GM12878 (cell line): ENCODE measurements around the gene MESP2. TPM values are rescaled to one million over a fixed set of nuclear protein-coding genes. Genes with fewer than 3 reads are reported as not detected.

Experiments used
- BCL11A ChIP-seq: IDR thresholded peaks from 2 replicates; pipeline ENCODE4 v1.6.1; 2011; ENCODE audit warnings: low read depth, low read length
- BHLHE40 ChIP-seq, 2 experiments: fragments of 450-650 bp in 1 of 2; IDR thresholded peaks; 2 replicates each; pipeline ENCODE4 v1.6.1; 2011 to 2017; ENCODE audit warnings: low read depth in 2 of 2, borderline replicate concordance in 1 of 2, improper control_type of control experiment in 1 of 2, low read length in 1 of 2, mild to moderate bottlenecking in 1 of 2
- CREM ChIP-seq: IDR thresholded peaks from 2 replicates; pipeline ENCODE4 v1.6.1; 2014; ENCODE audit warnings: antibody characterized with exemption, low read depth
- DPF2 ChIP-seq: fragments of 450-650 bp; IDR thresholded peaks from 2 replicates; pipeline ENCODE4 v1.6.1; 2017; ENCODE audit warnings: mild to moderate bottlenecking
- LARP7 ChIP-seq: fragments of 450-650 bp; IDR thresholded peaks from 2 replicates; pipeline ENCODE4 v1.6.1; 2017; ENCODE audit warnings: mild to moderate bottlenecking
- MEF2A ChIP-seq: IDR thresholded peaks from 2 replicates; pipeline ENCODE4 v1.6.1; 2011; ENCODE audit warnings: low read depth, mild to moderate bottlenecking, low read length, moderate library complexity; ENCODE audit not compliant: insufficient read depth
- NFYA ChIP-seq: IDR thresholded peaks from 2 replicates; pipeline ENCODE4 v1.6.1; 2011; ENCODE audit warnings: low read depth, mild to moderate bottlenecking, low read length, improper control_type of control experiment, borderline replicate concordance
- NR2C2 ChIP-seq: IDR thresholded peaks from 2 replicates; pipeline ENCODE4 v1.6.1; 2011; ENCODE audit warnings: borderline replicate concordance, low read depth; ENCODE audit not compliant: control insufficient read depth, insufficient read length
- NR2F1 ChIP-seq: fragments of 450-650 bp; conservative IDR thresholded peaks from 2 replicates; pipeline ENCODE4 v1.6.1; 2017; ENCODE audit warnings: mild to moderate bottlenecking
- RELA ChIP-seq: fragments of 450-650 bp; IDR thresholded peaks from 2 replicates; pipeline ENCODE4 v1.8.0; 2014; ENCODE audit warnings: borderline replicate concordance; ENCODE audit not compliant: partially characterized antibody
- SMAD1 ChIP-seq: fragments of 450-650 bp; IDR thresholded peaks from 2 replicates; pipeline ENCODE4 v1.6.1; 2018; ENCODE audit warnings: mild to moderate bottlenecking, low read depth; ENCODE audit not compliant: partially characterized antibody
- SREBF1 ChIP-seq: IDR thresholded peaks from 2 replicates; pipeline ENCODE4 v1.6.1; 2012; ENCODE audit warnings: mild to moderate bottlenecking, low read length
- TAF1 ChIP-seq: IDR thresholded peaks from 2 replicates; pipeline ENCODE4 v1.6.1; 2011; ENCODE audit warnings: mild to moderate bottlenecking, low read depth, low read length, borderline replicate concordance
- TCF12 ChIP-seq: IDR thresholded peaks from 2 replicates; pipeline ENCODE4 v1.6.1; 2011; ENCODE audit warnings: low read depth, mild to moderate bottlenecking, low read length
- YY1 ChIP-seq: IDR thresholded peaks from 2 replicates; pipeline ENCODE4 v1.6.1; 2011; ENCODE audit warnings: low read depth, mild to moderate bottlenecking, low read length
- ZNF274 ChIP-seq: IDR thresholded peaks from one replicate; pipeline ENCODE4 v1.8.0; 2011; ENCODE audit not compliant: insufficient read length, insufficient read depth
- polyA plus RNA-seq, 11 experiments: library from polyadenylated mRNA; depleted of rRNA in 4 of 11; unstranded in 6 of 11; stranded (reverse) in 5 of 11; fragments of >200 nt; fragmentation: Nextera tagmentation in 4 of 11; fragmentation: Illumina TruSeq in 1 of 11; extraction: Ambion mirVana in 4 of 11; extraction: Trizol in 1 of 11; gene quantifications; 1 replicate in 1 of 11; 2 replicates in 10 of 11; pipeline versions ENCODE4 v1.2.1 to v1.2.3, GENCODE V29; 2011 to 2016; ENCODE audit warnings: inconsistent platforms in 2 of 11, missing spikeins in 2 of 11, low read depth in 1 of 11
- total RNA-seq, 4 experiments: library from RNA; depleted of rRNA in 3 of 4; stranded (reverse); fragments of >200 nt in 3 of 4; fragmentation: Illumina TruSeq in 1 of 4; extraction: Trizol in 1 of 4; gene quantifications; 2 replicates each; pipeline versions ENCODE4 v1.2.1 to v1.2.3, GENCODE V29; 2013 to 2021
- TF ChIP-seq, protein P1 (sequence below): fragments of 450-650 bp; IDR thresholded peaks from 2 replicates; pipeline ENCODE4 v1.6.1; 2017; ENCODE audit warnings: antibody characterized with exemption, mild to moderate bottlenecking, moderate library complexity
- TF ChIP-seq, protein P2 (sequence below): fragments of 150-350 bp; IDR thresholded peaks from 2 replicates; pipeline ENCODE4 v1.6.1; 2014; ENCODE audit warnings: mild to moderate bottlenecking, low read depth, low read length
- TF ChIP-seq, protein P3 (sequence below): IDR thresholded peaks from 2 replicates; pipeline ENCODE4 v1.6.1; 2011; ENCODE audit warnings: mild to moderate bottlenecking, low read depth, low read length, moderate library complexity; ENCODE audit not compliant: insufficient replicate concordance
- TF ChIP-seq, protein P4 (sequence below), 3 experiments: IDR thresholded peaks in 2 of 3; conservative IDR thresholded peaks in 1 of 3; 2 replicates each; pipeline ENCODE4 v1.5.1; 2011; ENCODE audit warnings: low read depth in 3 of 3, low read length in 3 of 3, mild to moderate bottlenecking in 3 of 3, control low read depth in 2 of 3, moderate library complexity in 2 of 3, inconsistent platforms in 1 of 3, mixed read lengths in 1 of 3; ENCODE audit not compliant: control insufficient read depth in 2 of 3, insufficient read depth in 1 of 3; ENCODE audit errors: extremely low read depth in 1 of 3

Gene MESP2
- total and polyA plus RNA-seq, 10 of the 15 experiments (the other 5 are each of a cell fraction or from before 2014, with no cell fraction given): 0.04 TPM; not detected in 9

DNA sequence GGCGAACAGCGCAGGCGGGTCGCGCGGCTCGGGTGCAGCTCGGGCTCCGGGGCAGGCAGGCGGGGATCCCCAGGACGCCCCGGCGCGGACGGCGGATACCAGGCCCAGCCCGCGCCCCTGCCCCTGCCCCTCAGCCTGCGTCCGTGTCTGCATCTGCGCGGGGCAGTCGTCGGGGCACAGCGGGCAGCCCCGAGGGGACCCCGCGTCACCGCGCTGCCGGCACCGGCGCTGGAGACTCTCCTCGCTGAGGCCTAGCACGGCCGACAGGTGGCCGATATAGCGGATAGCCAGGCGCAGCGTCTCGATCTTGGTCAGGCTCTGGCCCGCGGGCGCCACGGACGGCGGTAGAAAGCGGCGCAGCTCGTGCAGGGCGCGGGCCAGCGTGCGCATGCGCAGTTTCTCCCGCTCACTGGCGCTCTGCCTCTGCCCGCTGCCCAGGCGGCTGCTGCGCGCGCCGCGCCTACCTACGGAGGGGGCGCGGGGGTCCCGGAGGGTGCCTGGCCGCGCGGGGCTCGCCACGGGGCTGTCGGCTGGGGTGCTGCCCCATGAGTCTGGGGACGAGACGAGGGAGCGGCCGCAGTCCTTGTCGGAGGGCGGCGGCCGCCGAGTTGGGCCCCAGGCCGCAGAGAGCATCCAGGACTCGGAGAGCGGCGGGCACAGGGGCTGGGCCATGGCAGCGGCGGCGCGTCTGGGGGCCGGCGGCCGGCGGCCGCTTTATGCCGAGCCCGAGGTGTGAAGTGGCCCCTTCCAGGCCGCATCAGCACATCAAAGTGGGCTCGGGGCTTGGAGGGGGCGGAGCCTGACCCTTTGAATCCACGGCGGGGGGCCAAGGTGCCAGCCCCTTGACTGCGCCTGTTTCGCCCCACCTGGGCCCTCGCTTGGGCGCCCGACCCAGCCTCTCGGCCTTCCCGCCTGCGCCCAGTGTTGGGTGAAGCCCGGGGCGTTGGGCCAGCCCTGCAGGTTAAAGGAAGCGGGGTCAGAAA, 25.3 kb upstream of the MESP2 start, which contains the start of gene MESP1 (continued):
- TF ChIP-seq, protein P1, sequence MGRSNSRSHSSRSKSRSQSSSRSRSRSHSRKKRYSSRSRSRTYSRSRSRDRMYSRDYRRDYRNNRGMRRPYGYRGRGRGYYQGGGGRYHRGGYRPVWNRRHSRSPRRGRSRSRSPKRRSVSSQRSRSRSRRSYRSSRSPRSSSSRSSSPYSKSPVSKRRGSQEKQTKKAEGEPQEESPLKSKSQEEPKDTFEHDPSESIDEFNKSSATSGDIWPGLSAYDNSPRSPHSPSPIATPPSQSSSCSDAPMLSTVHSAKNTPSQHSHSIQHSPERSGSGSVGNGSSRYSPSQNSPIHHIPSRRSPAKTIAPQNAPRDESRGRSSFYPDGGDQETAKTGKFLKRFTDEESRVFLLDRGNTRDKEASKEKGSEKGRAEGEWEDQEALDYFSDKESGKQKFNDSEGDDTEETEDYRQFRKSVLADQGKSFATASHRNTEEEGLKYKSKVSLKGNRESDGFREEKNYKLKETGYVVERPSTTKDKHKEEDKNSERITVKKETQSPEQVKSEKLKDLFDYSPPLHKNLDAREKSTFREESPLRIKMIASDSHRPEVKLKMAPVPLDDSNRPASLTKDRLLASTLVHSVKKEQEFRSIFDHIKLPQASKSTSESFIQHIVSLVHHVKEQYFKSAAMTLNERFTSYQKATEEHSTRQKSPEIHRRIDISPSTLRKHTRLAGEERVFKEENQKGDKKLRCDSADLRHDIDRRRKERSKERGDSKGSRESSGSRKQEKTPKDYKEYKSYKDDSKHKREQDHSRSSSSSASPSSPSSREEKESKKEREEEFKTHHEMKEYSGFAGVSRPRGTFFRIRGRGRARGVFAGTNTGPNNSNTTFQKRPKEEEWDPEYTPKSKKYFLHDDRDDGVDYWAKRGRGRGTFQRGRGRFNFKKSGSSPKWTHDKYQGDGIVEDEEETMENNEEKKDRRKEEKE: no peak
- no peak for TF ChIP-seq SMAD1
- no peak for TF ChIP-seq NR2C2
- TF ChIP-seq YY1: peak; percentile 35; the same call in 1 of the 2 replicates
- TF ChIP-seq BHLHE40 (IDR thresholded peaks at IDR 0.05; ENCODE audit: borderline replicate concordance in 1 of 2, low read depth in 2 of 2, low read length in 1 of 2): peak; percentile 71 to 95; a peak in 3 of 4 replicates
- peak; percentile 7 for TF ChIP-seq RELA
- no peak for TF ChIP-seq MEF2A
- TF ChIP-seq NFYA: no peak
- peak; percentile 5; the same call in 1 of the 2 replicates for TF ChIP-seq CREM
- no peak for TF ChIP-seq TAF1
- TF ChIP-seq TCF12: peak; percentile 63; the same call in 1 of the 2 replicates
- 0 out of 2 replicates have a peak, but pooled peaks have one; percentile 62 for TF ChIP-seq DPF2
- no peak for TF ChIP-seq SREBF1
- TF ChIP-seq LARP7: peak; percentile 78
- no peak for TF ChIP-seq BCL11A
- TF ChIP-seq NR2F1: 0 out of 2 replicates have a peak, but pooled peaks have one; percentile 20
- TF ChIP-seq, protein P2, sequence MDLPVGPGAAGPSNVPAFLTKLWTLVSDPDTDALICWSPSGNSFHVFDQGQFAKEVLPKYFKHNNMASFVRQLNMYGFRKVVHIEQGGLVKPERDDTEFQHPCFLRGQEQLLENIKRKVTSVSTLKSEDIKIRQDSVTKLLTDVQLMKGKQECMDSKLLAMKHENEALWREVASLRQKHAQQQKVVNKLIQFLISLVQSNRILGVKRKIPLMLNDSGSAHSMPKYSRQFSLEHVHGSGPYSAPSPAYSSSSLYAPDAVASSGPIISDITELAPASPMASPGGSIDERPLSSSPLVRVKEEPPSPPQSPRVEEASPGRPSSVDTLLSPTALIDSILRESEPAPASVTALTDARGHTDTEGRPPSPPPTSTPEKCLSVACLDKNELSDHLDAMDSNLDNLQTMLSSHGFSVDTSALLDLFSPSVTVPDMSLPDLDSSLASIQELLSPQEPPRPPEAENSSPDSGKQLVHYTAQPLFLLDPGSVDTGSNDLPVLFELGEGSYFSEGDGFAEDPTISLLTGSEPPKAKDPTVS: no peak
- TF ChIP-seq, protein P3, sequence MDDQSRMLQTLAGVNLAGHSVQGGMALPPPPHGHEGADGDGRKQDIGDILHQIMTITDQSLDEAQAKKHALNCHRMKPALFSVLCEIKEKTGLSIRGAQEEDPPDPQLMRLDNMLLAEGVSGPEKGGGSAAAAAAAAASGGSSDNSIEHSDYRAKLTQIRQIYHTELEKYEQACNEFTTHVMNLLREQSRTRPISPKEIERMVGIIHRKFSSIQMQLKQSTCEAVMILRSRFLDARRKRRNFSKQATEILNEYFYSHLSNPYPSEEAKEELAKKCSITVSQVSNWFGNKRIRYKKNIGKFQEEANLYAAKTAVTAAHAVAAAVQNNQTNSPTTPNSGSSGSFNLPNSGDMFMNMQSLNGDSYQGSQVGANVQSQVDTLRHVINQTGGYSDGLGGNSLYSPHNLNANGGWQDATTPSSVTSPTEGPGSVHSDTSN: no peak
- TF ChIP-seq, protein P4, sequence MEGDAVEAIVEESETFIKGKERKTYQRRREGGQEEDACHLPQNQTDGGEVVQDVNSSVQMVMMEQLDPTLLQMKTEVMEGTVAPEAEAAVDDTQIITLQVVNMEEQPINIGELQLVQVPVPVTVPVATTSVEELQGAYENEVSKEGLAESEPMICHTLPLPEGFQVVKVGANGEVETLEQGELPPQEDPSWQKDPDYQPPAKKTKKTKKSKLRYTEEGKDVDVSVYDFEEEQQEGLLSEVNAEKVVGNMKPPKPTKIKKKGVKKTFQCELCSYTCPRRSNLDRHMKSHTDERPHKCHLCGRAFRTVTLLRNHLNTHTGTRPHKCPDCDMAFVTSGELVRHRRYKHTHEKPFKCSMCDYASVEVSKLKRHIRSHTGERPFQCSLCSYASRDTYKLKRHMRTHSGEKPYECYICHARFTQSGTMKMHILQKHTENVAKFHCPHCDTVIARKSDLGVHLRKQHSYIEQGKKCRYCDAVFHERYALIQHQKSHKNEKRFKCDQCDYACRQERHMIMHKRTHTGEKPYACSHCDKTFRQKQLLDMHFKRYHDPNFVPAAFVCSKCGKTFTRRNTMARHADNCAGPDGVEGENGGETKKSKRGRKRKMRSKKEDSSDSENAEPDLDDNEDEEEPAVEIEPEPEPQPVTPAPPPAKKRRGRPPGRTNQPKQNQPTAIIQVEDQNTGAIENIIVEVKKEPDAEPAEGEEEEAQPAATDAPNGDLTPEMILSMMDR (IDR thresholded peaks at IDR 0.05 in 2 of 3, conservative IDR thresholded peaks at IDR 0.05 in 1 of 3; ENCODE audit: control insufficient read depth in 2 of 3, extremely low read depth in 1 of 3, insufficient read depth in 1 of 3, low read depth in 3 of 3, low read length in 3 of 3): peak; percentile 52 to 76 (median 74)
- TF ChIP-seq ZNF274: no peak
